ENCODE results near the gene ICE1. TPM values are rescaled to one million over a fixed set of nuclear protein-coding genes. Genes with fewer than 3 reads are reported as not detected.
"Not testable (repeated sequence)": the region's sequence is repeated elsewhere in the genome, so short reads cannot be mapped to it uniquely, and the experiment has no call there.

The ICE1 gene
- total RNA-seq, 1 donor from 2014 or later: 36.4 TPM

DNA sequence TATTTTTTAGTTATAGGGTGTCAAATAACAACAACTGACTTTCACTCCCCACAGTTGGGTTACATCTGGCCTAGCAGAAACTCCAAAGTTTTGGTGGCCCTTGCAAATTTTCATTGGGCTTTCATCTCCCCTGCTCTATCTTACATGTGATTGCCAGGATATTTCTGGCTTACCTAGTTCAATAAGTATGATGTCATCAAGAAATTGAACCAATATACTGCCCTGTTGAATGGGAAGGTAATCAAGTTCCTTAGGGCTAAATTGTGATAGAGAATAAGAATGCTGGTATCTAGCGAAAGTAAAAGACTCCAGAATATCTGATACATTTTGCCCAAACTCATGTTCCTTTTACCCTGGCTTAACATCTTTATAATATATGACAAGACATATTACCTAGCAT is 17.0 kb upstream of the ICE1 start:
- Mint-ChIP-seq H3K27me3 (ENCODE audit: low read depth) (no peaks in the 10 kb centered on the region), H3K36me3 (ENCODE audit: low read depth) (no peaks in the 10 kb centered on the region), H3K9me3 (ENCODE audit: low read depth) (no peaks in the 10 kb centered on the region), H3K4me1 (ENCODE audit: low read depth) (peaks cover 15% of the 10 kb centered on the region), H3K4me3 (ENCODE audit: unreplicated experiment) (no peak overlapping the region), H3K27ac (ENCODE audit: unreplicated experiment) (no peak overlapping the region)
- DNase-seq (ENCODE audit: low spot score): no peak
- TF ChIP-seq, protein P1, sequence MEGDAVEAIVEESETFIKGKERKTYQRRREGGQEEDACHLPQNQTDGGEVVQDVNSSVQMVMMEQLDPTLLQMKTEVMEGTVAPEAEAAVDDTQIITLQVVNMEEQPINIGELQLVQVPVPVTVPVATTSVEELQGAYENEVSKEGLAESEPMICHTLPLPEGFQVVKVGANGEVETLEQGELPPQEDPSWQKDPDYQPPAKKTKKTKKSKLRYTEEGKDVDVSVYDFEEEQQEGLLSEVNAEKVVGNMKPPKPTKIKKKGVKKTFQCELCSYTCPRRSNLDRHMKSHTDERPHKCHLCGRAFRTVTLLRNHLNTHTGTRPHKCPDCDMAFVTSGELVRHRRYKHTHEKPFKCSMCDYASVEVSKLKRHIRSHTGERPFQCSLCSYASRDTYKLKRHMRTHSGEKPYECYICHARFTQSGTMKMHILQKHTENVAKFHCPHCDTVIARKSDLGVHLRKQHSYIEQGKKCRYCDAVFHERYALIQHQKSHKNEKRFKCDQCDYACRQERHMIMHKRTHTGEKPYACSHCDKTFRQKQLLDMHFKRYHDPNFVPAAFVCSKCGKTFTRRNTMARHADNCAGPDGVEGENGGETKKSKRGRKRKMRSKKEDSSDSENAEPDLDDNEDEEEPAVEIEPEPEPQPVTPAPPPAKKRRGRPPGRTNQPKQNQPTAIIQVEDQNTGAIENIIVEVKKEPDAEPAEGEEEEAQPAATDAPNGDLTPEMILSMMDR (IDR thresholded peaks at IDR 0.05): no peak

DNA sequence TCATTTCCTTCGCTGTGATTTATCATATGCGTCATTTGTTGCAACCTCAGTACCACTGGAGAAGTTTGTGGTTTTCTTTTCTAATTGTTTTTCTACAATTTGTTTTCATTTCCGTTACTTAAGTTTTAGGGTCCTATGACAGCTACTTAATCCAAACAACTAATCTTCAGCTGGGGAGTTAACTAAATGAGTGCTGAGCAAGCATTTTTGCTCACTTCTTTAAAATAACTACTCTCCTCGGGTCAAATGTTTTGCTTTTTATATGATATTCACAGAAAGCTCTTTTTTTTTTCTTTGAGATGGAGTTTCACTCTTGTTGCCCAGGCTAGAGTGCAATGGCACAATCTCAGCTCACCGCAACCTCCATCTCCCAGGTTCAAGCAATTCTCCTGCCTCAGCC is 14.6 kb upstream of the ICE1 start:
- no peaks in the 10 kb centered on the region for H3K36me3 Mint-ChIP-seq (ENCODE audit: low read depth)
- TF ChIP-seq, protein P1 (IDR thresholded peaks at IDR 0.05): no peak
- no peak for DNase-seq (ENCODE audit: low spot score)
- no peaks in the 10 kb centered on the region for H3K27me3 Mint-ChIP-seq (ENCODE audit: low read depth)
- no peaks in the 10 kb centered on the region for H3K9me3 Mint-ChIP-seq (ENCODE audit: low read depth)
- peaks cover 12% of the 10 kb centered on the region for H3K4me1 Mint-ChIP-seq (ENCODE audit: low read depth)
- no peak overlapping the region for H3K4me3 Mint-ChIP-seq (ENCODE audit: unreplicated experiment)
- no peak overlapping the region for H3K27ac Mint-ChIP-seq (ENCODE audit: unreplicated experiment)

DNA sequence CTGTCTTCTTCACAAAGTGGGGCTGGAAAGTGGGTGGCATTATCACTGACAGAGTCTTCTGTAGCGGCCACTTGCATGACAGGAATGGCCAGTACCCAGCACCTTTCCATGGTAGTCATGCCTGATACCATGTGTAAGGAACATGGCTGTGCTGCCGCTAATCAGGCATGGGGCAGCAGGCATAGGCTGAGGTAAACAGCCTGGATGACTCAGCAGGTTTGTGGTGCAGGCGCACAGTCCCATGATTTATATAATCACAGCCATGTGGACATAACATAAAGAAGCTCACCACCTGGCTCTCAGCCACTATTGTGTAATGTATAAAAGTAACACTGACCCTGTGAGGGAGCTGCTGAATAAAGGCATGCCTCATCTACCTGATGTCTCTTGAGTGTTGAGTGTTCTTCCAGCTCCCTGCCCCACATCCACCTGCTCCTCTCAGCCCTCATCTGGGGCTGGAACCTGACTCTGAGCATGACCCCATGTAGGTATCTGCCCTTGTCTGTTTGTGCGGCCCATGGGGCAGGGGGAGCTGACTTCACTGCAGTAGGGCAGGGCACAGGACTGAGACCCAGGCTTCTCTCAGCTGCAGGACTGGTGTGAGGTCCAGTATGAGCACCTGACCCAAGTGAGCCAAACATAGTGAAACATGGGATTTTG is 13.2 kb upstream of the ICE1 start:
- no peak overlapping the region for H3K4me3 Mint-ChIP-seq (ENCODE audit: unreplicated experiment)
- no peak for DNase-seq (ENCODE audit: low spot score)
- TF ChIP-seq, protein P1 (IDR thresholded peaks at IDR 0.05): no peak
- no peaks in the 10 kb centered on the region for H3K9me3 Mint-ChIP-seq (ENCODE audit: low read depth)
- no peak overlapping the region for H3K27ac Mint-ChIP-seq (ENCODE audit: unreplicated experiment)
- H3K4me1 Mint-ChIP-seq (ENCODE audit: low read depth): peaks cover 2% of the 10 kb centered on the region
- H3K36me3 Mint-ChIP-seq (ENCODE audit: low read depth): no peaks in the 10 kb centered on the region
- no peaks in the 10 kb centered on the region for H3K27me3 Mint-ChIP-seq (ENCODE audit: low read depth)

DNA sequence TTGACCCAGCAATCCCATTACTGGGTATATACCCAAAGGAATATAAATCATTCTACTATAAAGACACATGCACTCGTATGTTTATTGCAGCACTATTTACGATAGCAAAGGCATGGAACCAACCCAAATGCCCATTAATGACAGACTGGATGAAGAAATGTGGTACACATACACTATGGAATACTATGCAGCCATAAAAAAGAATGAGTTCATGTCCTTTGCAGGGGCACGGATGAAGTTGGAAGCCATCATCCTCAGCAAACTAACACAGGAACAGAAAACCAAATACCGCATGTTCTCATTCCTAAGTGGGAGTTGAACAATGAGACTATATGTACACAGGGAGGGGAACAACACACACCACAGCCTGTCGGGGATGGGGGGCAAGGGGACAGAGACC is 8.6 kb upstream of the ICE1 start:
- not testable (repeated sequence) for DNase-seq (ENCODE audit: low spot score); H3K36me3 Mint-ChIP-seq (ENCODE audit: low read depth); H3K27me3 Mint-ChIP-seq (ENCODE audit: low read depth); H3K27ac Mint-ChIP-seq (ENCODE audit: unreplicated experiment); H3K4me3 Mint-ChIP-seq (ENCODE audit: unreplicated experiment); H3K9me3 Mint-ChIP-seq (ENCODE audit: low read depth)
- H3K4me1 Mint-ChIP-seq (ENCODE audit: low read depth): peaks cover 20% of the 10 kb centered on the region

DNA sequence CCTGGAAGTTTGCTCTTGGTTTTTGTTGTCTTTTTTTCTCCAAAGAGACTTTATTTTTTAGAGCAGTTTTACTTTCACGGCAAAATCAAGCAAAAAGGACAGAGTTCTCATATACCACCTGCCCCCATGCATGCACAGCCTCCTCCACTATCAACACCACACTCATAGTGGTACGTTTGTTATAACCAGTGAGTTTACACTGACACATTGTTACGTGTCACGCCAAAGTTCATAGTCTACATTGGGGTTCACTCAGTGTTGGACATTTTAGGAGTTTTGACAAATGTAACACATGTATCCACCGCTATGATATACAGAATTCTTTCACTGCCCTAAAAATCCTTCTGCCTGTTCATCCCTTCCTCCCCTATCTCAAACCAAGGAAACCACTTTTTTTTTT is 7.5 kb upstream of the ICE1 start:
- DNase-seq (ENCODE audit: low spot score): no peak
- H3K4me1 Mint-ChIP-seq (ENCODE audit: low read depth): peaks cover 31% of the 10 kb centered on the region
- no peak overlapping the region for H3K4me3 Mint-ChIP-seq (ENCODE audit: unreplicated experiment)
- TF ChIP-seq, protein P1 (IDR thresholded peaks at IDR 0.05): no peak
- H3K27me3 Mint-ChIP-seq (ENCODE audit: low read depth): no peaks in the 10 kb centered on the region
- H3K9me3 Mint-ChIP-seq (ENCODE audit: low read depth): no peaks in the 10 kb centered on the region
- H3K27ac Mint-ChIP-seq (ENCODE audit: unreplicated experiment): no peak overlapping the region
- no peaks in the 10 kb centered on the region for H3K36me3 Mint-ChIP-seq (ENCODE audit: low read depth)

DNA sequence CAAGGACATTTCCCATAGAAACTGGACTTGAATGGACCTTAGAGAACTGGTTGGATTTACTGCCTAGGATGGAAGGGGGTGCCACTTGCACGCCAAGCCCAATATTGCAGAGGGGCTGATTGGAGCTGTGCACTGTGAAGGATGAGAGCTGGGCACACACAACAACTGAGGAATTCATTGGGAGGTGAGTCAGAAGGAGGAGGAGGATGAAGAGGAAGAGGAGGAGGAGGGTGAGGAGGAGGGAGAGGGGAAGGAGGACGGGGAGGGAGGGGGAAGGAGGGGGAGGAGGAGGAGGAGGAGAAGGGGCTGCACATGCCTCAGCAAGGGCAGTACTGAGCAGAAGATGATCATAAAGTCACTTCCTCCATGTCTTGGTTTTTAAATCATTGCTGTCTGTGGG is 5.7 kb upstream of the ICE1 start:
- no peak overlapping the region for H3K4me3 Mint-ChIP-seq (ENCODE audit: unreplicated experiment)
- TF ChIP-seq, protein P1 (IDR thresholded peaks at IDR 0.05): no peak
- H3K36me3 Mint-ChIP-seq (ENCODE audit: low read depth): no peaks in the 10 kb centered on the region
- no peak for DNase-seq (ENCODE audit: low spot score)
- H3K4me1 Mint-ChIP-seq (ENCODE audit: low read depth): peaks cover 48% of the 10 kb centered on the region
- H3K27ac Mint-ChIP-seq (ENCODE audit: unreplicated experiment): no peak overlapping the region
- H3K27me3 Mint-ChIP-seq (ENCODE audit: low read depth): no peaks in the 10 kb centered on the region
- no peaks in the 10 kb centered on the region for H3K9me3 Mint-ChIP-seq (ENCODE audit: low read depth)

Data from chondrocyte (in vitro differentiated cells).